GM18951 (cell line): ENCODE results near the gene TJP2.

Source experiments
- POLR2A ChIP-seq: IDR thresholded peaks from 4 replicates; pipeline ENCODE4 v1.6.1; 2011; ENCODE audit warnings: mild to moderate bottlenecking; ENCODE audit not compliant: insufficient read length, insufficient read depth; ENCODE audit errors: extremely low read depth
- in situ Hi-C: fragments of 300-500 bp; cut with MboI; formaldehyde crosslinking; loops from one replicate; pipeline ENCODE4 v1.12.0; 2022; ENCODE audit warnings: low sequenced_read_pairs, mixed read lengths, inconsistent platforms; ENCODE audit not compliant: unreplicated experiment

TJP2 gene

DNA sequence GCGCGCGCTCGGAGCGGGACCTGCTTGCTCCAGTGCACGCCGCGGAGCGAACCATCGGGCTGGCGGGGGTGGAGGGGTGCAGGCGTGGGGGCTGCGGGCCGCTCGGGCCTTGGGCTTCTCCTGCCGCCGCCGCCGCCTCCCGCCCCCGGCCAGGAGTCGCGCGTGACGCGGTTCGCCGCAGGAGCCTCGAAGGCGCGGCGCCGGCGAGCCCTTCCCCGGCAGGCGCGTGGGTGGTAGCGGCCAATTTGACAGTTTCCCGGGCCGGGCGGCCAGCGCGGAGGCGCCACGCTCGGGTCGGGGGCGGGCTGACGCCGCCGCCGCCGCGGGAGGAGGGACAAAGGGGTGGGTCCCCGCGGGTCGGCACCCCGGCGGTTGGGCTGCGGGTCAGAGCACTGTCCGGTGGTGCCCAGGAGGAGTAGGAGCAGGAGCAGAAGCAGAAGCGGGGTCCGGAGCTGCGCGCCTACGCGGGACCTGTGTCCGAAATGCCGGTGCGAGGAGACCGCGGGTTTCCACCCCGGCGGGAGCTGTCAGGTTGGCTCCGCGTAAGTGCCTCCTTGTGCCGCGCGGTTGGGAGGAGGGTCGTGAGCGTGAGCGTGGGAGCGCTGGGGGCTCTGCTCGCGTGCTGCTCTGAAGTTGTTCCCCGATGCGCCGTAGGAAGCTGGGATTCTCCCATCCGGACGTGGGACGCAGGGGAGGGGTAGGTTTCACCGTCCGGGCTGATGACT, at the start of gene TJP2:
Gene TJP2, plus strand, starts transcription at position 387 of the 725 bp plus-strand sequence. Its CDS starts 96 bp downstream, at position 483.
- in situ Hi-C loops = no loop called here
- TF ChIP-seq POLR2A = peak; percentile 61

DNA sequence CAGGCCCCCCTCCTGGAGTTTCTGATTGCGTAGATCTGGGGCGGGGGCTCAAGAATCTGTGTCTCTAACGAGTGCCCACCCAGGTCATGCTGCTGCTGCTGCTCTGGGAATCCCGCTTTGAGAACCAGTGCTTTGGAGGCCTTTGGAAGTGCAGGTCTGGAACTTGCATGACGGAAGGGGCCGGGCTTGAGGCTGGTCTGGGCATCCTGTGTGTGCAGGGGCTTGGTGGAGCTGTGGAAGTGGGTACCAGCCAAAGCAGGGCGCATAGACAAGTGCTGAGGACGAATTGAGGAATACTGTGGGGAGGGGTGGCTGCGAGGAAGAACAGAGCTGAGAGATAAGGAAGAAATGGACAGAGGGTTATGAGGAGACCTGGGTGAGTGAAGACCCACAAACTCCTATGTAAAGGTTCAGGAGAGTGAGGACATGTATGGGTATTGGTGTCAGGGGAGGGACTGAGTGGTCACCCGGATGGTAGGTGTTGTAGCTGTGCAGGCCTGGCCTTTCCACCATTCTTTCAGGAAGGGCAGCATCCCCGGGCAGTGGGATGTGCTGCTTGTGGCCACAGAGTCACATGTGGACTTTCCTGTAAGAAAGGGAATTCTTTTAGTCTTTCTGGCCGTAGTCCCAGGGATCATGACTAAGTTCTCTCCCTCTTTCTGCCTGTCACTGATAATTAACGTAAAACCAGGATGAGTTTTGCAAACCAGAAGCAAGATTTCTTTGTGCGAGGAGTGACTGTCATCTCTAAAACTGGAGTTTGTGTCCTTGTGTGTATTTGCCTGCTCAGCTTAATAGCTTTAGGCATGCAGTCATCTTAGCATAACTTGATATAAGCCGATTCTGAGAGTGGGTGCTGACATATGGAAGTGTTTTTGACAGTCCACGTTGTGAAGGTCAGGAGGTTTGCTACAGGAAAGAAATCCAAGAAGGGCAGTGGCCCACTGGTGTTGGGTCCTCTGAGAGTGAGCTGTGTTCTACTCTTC, 43.3 kb upstream of the TJP2 start:
- in situ Hi-C loops = no loop called here
- no peak for TF ChIP-seq POLR2A

DNA sequence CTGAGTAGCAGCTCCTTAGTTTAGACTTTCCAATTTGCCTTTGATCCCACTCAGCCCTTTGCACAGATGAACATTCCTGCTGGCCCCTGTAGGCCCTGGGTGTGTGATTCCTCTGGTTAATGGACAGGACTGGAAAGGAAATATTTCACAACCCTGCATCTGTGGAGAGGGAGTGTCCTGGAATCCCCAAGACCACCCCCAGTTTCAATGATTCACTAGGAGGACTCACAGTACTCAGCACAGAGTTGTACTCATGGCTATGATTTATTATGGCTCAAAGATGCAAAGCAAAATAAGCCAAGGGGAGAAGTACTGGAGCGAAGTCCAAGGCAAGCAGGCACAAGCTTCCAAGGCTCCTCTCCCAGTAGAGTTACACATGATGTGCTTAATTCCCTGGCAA, 42.4 kb upstream of the TJP2 start:
- no peak for TF ChIP-seq POLR2A
- in situ Hi-C loops = no loop called here

DNA sequence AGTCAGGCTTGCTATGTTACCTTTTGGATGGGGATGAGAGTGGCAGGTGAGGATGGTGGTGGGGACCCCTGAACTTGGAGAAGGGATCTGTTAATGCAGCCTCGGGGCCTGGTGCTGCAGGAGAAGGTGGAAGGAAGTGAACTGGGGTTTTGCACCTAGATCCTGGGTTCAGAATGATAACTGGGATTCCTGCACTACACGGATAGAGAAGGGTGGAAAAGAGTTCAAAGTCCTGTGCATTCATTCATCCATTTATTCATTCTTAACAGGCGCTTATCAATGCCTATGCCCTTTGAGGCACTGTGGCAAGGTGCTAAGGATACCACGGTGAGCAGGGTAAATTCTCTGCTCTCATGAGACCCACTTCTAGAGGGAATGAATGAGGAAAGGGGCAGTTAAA, 41.7 kb upstream of the TJP2 start:
- in situ Hi-C loops = no loop called here
- TF ChIP-seq POLR2A = no peak

DNA sequence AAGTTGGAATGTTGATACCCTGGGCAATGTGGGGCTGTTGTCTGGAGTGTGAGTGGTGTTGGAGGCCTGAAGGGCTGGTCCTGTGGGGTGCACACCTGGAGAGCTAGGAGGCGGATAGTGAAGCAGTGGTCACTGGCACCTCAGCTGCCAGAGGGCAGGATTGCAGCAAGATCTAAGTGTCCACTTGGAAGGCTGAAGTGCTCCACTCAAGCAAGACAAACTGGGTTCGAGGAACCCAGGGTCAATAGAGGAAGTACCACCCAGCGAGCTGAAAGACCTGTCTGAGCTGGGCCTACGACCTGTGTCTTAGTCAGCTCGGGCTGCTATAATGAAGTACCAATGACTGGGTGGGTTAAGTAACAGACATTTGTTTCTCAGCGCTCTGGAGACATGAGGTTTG, 39.7 kb upstream of the TJP2 start:
- in situ Hi-C loops = no loop called here
- no peak for TF ChIP-seq POLR2A

DNA sequence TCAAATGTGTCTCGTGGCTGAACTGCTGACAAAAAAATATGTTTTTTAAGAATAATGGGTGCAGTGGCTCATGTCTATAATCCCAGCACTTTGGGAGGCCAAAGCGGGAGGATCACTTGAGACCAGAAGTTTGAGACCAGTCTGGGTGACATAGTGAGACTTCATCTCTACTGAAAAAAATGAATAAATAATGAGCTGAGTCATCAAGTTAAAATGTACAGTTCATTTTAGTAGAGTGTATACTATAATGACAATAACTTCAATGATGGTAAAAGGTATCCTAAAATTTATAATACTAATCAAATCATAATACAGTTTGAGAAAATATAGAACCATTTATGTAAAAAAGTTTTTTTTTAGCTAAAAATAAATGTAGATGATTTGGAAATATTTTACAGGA, 37.9 kb upstream of the TJP2 start:
- TF ChIP-seq POLR2A = no peak
- in situ Hi-C loops = no loop called here

DNA sequence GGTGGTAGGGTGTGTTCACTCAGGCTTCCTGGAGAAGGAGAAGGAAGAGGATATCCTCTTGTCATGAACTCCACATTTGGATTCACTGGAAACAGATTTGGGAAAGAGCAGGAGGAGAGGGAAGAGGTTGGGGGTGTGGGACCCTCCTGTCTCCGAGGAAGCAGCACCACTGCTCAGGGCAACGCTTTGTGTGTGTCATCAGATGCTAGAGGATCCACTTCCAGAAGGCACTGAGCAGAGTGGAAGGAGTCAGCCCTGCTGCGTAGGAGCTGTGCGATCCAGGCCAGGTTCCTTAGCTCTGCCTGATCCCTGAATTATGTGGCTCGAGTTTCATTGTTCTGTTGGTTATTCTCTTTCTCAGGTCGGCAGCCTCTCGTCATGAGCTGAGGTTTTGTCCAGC, 37.3 kb upstream of the TJP2 start:
- no peak for TF ChIP-seq POLR2A
- in situ Hi-C loops = no loop called here

DNA sequence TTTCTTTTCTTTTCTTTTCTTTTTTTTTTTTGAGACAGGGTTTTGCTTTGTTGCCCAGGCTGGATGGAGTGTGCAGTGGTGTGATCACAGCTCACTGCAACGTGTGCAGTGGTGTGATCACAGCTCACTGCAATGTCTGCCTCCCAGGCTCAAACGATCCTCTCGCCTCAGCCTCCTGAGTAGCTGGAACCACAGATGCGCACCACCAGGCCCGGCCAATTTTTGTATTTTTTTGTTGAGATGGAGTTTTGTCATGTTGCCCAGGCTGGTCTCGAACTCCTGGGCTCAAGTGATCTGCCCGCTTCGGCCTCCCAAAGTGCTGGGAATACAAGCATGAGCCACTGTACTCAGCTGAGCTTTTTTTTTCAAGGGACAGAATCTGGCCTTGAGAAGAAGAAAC, 36.8 kb upstream of the TJP2 start:
- in situ Hi-C loops = no loop called here
- no peak for TF ChIP-seq POLR2A

DNA sequence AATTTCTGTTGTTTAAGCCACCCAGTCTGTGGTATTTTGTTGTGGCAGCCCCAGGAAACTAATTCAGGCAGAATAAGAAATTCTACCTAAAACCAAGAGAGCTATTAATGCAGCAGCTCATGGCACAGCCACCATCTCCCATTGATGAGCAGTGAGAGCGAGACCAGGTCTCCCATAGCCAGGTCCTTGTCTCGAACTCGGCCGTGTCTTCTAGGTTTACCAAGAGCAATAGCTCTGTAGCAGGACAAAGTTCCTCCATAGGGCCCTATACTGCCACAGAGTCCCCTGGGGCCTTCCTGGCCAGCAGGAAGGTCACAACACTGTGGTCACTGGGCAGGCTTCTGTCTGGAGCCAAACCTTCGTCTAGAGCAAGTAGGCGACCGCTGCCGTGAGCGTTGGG, 34.5 kb upstream of the TJP2 start:
- in situ Hi-C loops = no loop called here
- TF ChIP-seq POLR2A = no peak

DNA sequence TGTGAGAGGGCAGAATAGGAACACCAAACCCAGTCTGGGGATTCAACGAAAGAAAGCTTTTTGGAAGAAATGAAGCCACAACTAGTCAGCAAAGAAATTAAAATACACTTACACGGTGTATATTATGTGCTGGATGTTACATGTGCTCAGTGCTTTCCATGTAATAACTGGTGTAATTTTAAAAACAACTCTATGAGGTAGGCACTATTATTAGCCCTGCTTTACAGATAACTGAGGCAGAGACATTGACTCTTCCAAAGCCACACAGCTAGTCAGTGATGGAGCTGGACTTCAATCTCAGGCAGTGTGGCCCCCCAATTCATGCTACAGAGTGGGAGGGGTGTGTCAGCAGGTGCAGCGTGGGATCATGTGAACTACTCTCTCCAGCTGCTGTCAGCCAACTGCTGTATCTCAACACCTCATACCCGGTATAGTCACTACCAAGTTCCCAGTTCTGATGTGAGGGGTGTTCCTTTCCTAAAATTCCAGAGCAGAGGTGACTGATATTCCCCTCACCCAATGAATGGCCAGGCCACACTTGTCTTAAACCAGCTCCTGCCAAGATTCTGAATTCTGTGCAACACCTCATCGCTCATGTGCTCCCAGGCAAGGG, 33.8 kb upstream of the TJP2 start:
- TF ChIP-seq POLR2A = no peak

DNA sequence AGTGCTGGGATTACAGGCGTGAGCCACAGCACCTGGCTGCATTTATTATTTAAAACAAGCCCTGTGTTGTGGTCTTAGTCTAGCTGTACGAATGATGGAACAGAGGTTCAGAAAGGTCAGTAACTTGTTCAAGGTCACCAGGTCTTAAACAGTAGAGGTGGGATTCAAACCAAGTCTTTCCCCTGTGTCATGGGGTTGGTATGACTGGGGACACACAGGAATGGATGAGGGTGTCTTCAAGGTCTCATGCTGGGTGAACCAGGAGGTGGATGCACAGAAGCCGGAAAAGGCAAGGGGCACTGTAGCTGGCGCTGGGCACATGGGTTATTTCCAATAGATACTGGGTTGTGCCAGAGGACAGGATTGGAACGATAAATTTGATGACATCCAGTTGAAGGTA, 32.2 kb upstream of the TJP2 start:
- TF ChIP-seq POLR2A = no peak
- in situ Hi-C loops = no loop called here

More for the DNA sequence above, 33.8 kb upstream of the TJP2 start:
- in situ Hi-C loops = no loop called here

DNA sequence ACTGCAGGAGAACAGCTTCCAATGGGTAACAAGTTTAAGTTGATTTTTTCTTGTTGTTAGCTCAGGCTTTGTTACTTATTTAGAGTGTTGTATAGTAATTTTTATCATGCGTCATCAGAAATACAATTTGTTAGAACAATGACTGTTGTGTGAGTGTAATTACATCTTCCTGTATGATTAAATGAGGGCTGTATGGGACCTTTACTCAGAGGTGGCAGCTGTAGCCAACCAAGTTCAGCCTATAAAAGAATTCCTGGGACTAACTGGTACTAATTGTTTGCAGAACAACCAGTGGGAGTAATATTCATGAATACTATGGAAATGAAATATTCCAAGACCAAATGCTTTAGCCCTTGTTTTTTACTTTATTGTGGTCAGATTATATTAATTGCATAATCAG, 30.8 kb upstream of the TJP2 start:
- in situ Hi-C loops = no loop called here
- TF ChIP-seq POLR2A = no peak

DNA sequence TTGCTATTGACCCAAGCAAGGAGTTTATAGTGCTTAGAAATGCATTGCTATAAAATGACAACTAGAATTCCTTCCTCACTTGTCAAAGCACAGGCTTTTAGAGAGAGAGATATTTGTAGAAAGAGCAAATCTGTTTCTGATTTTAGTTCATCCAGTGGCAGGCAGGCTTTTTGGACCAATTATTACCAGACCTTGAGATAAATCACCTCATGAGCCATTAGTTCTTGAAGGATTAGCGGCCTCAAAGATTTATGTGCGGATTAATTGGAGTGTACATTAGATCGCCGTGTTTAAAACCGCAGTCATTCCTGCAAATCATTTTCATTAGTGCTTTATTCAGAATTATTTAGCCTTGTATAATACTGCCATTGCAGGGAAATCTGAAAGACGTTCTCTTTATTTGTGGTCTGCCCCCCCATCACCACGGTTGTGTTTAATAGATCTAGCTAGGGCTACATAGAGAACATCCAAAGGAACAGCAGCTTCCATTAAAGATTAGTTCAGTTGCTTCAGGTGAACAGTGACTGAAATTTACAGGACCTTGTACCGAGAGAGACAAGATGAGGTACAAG, 28.8 kb upstream of the TJP2 start:
- in situ Hi-C loops = no loop called here

More for the DNA sequence above, 28.8 kb upstream of the TJP2 start:
- no peak for TF ChIP-seq POLR2A
